Testis (tissue), 2 donors: ENCODE measurements around the gene ARF1.

Experiments
- CTCF ChIP-seq, 3 experiments: fragments of 450-650 bp in 2 of 3; fragments of 200-600 bp in 1 of 3; sonication (generic) in 1 of 3; IDR thresholded peaks; one replicate each; pipeline ENCODE4 v1.5.1; 2016 to 2019; ENCODE audit warnings: antibody characterized with exemption in 3 of 3, mild to moderate bottlenecking in 2 of 3, moderate library complexity in 1 of 3
- POLR2A ChIP-seq: fragments of 450-650 bp; IDR thresholded peaks from one replicate; pipeline ENCODE4 v1.6.1; 2017; ENCODE audit warnings: antibody characterized with exemption, mild to moderate bottlenecking, moderate library complexity

- no peak for TF ChIP-seq POLR2A
- TF ChIP-seq CTCF (IDR thresholded peaks at IDR 0.05): no peak
Measured at GRCh38 chr1:228140724-228141225, 58.3 kb downstream of the ARF1 start.
